ENCODE measurements around the gene CHD2. TPM values are rescaled to one million over a fixed set of nuclear protein-coding genes. Genes with fewer than 3 reads are reported as not detected.

The CHD2 gene
- total RNA-seq, 1 experiment from 2014 or later = 120 TPM

- no peak for DNase-seq
- Histone ChIP-seq H3F3A (ENCODE audit: insufficient read depth, low read depth) (peaks cover 13% of the 10 kb centered on the region), H3K27me3 (ENCODE audit: insufficient read depth, low read depth) (peaks cover 8% of the 10 kb centered on the region; the same call in 1 of the 2 replicates), H3K4me1 (replicated peaks; ENCODE audit: insufficient read depth) (peaks cover 19% of the 10 kb centered on the region), H3K9me2 (ENCODE audit: insufficient read depth) (no peaks in the 10 kb centered on the region), H3K79me2 (ENCODE audit: low read depth) (no peaks in the 10 kb centered on the region), H3K4me3 (peak overlapping the region; percentile 79), H2AFZ (peak overlapping the region; percentile 86), H3K27ac (no peak overlapping the region), H3K4me2 (peak overlapping the region; percentile 97), H3K9me3 (ENCODE audit: insufficient read depth, low read depth) (no peaks in the 10 kb centered on the region), H4K20me1 (ENCODE audit: insufficient read depth) (no peaks in the 10 kb centered on the region), H3K36me3 (ENCODE audit: low read depth) (no peaks in the 10 kb centered on the region)
- BruUV-seq (replicated peaks) = TSS peak; percentile 51
- intact Hi-C loops (cut with micrococcal nuclease; ENCODE audit: unreplicated experiment) = loop anchor here (5.0 kb wide), 1 partner anchor 269 kb away; no protein-coding TSS in a partner anchor
- POLR2A ChIA-PET (ENCODE audit: unreplicated experiment) = no interaction called here
- CTCF ChIA-PET = interaction anchor here (1.2 kb wide), 1 partner anchor 16 kb away, joined by 4 read pairs; no protein-coding TSS in a partner anchor
- TF ChIP-seq CTCF (conservative IDR thresholded peaks at IDR 0.05) (no peak), EZH2 (IDR thresholded peaks at IDR 0.05; ENCODE audit: low read depth) (no peak)
These were observed 171.4 kb downstream of the CHD2 start for GRCh38 chr15:93071469-93071936.

- no TSS peak for BruUV-seq (replicated peaks)
- no peak overlapping the region for H3K27ac ChIP-seq
- H3K4me1 ChIP-seq (replicated peaks; ENCODE audit: insufficient read depth) = peaks cover 14% of the 10 kb centered on the region
- H3K4me2 ChIP-seq = peak overlapping the region; percentile 97
- H3K36me3 ChIP-seq (ENCODE audit: low read depth) = no peaks in the 10 kb centered on the region
- no peaks in the 10 kb centered on the region for H4K20me1 ChIP-seq (ENCODE audit: insufficient read depth)
- no peaks in the 10 kb centered on the region for H3K9me2 ChIP-seq (ENCODE audit: insufficient read depth)
- peak overlapping the region; percentile 86 for H2AFZ ChIP-seq
- POLR2A ChIA-PET (ENCODE audit: unreplicated experiment) = no interaction called here
- TF ChIP-seq CTCF (conservative IDR thresholded peaks at IDR 0.05) = no peak
- no peak for TF ChIP-seq EZH2 (IDR thresholded peaks at IDR 0.05; ENCODE audit: low read depth)
- CTCF ChIA-PET = interaction anchor here (1.2 kb wide), 1 partner anchor 16 kb away, joined by 4 read pairs; no protein-coding TSS in a partner anchor
- H3K79me2 ChIP-seq (ENCODE audit: low read depth) = no peaks in the 10 kb centered on the region
- no peak for DNase-seq
- peaks cover 10% of the 10 kb centered on the region for H3F3A ChIP-seq (ENCODE audit: insufficient read depth, low read depth)
- H3K27me3 ChIP-seq (ENCODE audit: insufficient read depth, low read depth) = peaks cover 12% of the 10 kb centered on the region; the same call in 1 of the 2 replicates
- peak overlapping the region; percentile 79 for H3K4me3 ChIP-seq
- intact Hi-C loops (cut with micrococcal nuclease; ENCODE audit: unreplicated experiment) = loop anchor here (2.0 to 5.0 kb wide), 2 partner anchors 41 to 270 kb away; no protein-coding TSS in a partner anchor
- no peaks in the 10 kb centered on the region for H3K9me3 ChIP-seq (ENCODE audit: insufficient read depth, low read depth)
These were observed 171.9 kb downstream of the CHD2 start for GRCh38 chr15:93072011-93072410.

GRCh38 chr15:93072411-93073394 is 172.6 kb downstream of the CHD2 start:
- intact Hi-C loops (cut with micrococcal nuclease; ENCODE audit: unreplicated experiment) = loop anchor here (2.0 to 5.0 kb wide), 2 partner anchors 42 to 270 kb away; no protein-coding TSS in a partner anchor
- H3K27ac ChIP-seq = no peak overlapping the region
- H3K4me2 ChIP-seq = peak overlapping the region; percentile 97
- no peaks in the 10 kb centered on the region for H4K20me1 ChIP-seq (ENCODE audit: insufficient read depth)
- no peaks in the 10 kb centered on the region for H3K9me3 ChIP-seq (ENCODE audit: insufficient read depth, low read depth)
- no TSS peak for BruUV-seq (replicated peaks)
- ChIA-PET POLR2A (ENCODE audit: unreplicated experiment) (no interaction called here), CTCF (interaction anchor here (1.2 kb wide), 2 partner anchors 15 to 35 kb away, joined by 3 to 4 read pairs; no protein-coding TSS in a partner anchor)
- peak overlapping the region; percentile 79 for H3K4me3 ChIP-seq
- peaks cover 9% of the 10 kb centered on the region for H3K4me1 ChIP-seq (replicated peaks; ENCODE audit: insufficient read depth)
- H3F3A ChIP-seq (ENCODE audit: insufficient read depth, low read depth) = peaks cover 8% of the 10 kb centered on the region; the same call in 1 of the 2 replicates
- peak; percentile 60 to 84 for DNase-seq
- peak overlapping the region; percentile 86 for H2AFZ ChIP-seq
- no peaks in the 10 kb centered on the region for H3K9me2 ChIP-seq (ENCODE audit: insufficient read depth)
- H3K79me2 ChIP-seq (ENCODE audit: low read depth) = no peaks in the 10 kb centered on the region
- TF ChIP-seq CTCF (conservative IDR thresholded peaks at IDR 0.05) (no peak), EZH2 (IDR thresholded peaks at IDR 0.05; ENCODE audit: low read depth) (no peak)
- H3K36me3 ChIP-seq (ENCODE audit: low read depth) = no peaks in the 10 kb centered on the region
- H3K27me3 ChIP-seq (ENCODE audit: insufficient read depth, low read depth) = peaks cover 19% of the 10 kb centered on the region
